Erythroblast (primary cell): ENCODE measurements around the gene PFDN6.

Source experiments
- GATA1 ChIP-seq: IDR thresholded peaks from 2 replicates; pipeline ENCODE4 v1.6.1; 2011; ENCODE audit warnings: low read depth, mild to moderate bottlenecking, control low read depth, low read length, moderate library complexity
- POLR2A ChIP-seq: IDR thresholded peaks from 2 replicates; pipeline ENCODE4 v1.6.1; 2011; ENCODE audit warnings: mild to moderate bottlenecking, low read length

DNA sequence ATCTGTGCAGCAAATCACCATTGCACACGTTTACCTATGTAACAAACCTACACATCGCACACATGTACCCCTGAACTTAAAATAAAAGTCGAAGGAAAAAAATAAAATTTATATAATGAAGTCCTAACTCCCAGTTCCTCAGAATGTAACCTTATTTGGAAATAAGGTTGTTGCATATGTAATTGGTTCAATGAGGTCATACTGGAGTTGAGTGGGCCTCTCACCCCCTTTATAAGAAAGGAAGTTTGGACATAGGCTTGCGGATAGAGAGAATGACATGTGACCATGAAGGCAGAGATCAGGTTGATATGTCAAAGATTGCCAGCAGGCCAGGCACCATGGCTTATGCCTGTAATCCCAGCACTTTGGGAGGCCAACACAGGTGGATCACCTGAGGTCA lies 44.3 kb downstream of the PFDN6 start:
- no peak for TF ChIP-seq POLR2A
- TF ChIP-seq GATA1 = no peak
